ENCODE measurements around the gene CDKAL1.

Gene CDKAL1

GRCh38 chr6:21279619-21280018 lies 745.4 kb downstream of the CDKAL1 start:
- DNase-seq = no peak

GRCh38 chr6:21281366-21281765 lies 747.1 kb downstream of the CDKAL1 start:
- no peak for DNase-seq
